Keratinocyte (primary cell): Measurements from ENCODE around the gene CDH13. TPM values are rescaled to one million over a fixed set of nuclear protein-coding genes. Genes with fewer than 3 reads are reported as not detected.

ENCODE experiments used
- DNase-seq: peaks from one replicate; pipeline ENCODE4 v3.0.0-alpha.2; 2011; ENCODE audit warnings: low read depth, missing footprints, low spot score
- FAIRE-seq: peaks from 2 replicates; lab custom pipeline; 2011; peaks lifted over from hg19 to GRCh38; lab: Jason Lieb, UNC
- H2AFZ ChIP-seq: 2 replicates; pipeline ENCODE4 v1.6.0; 2012; ENCODE audit warnings: low read length, control low read depth, inconsistent platforms; ENCODE audit not compliant: control insufficient read depth
- H3K27ac ChIP-seq: 2 replicates; pipeline ENCODE4 v1.5.1; 2011; ENCODE audit warnings: low read length; ENCODE audit not compliant: control insufficient read depth, insufficient read depth
- H3K27me3 ChIP-seq: 3 replicates; pipeline ENCODE4 v1.6.0; 2011; ENCODE audit warnings: low read length; ENCODE audit not compliant: control insufficient read depth, insufficient read depth; ENCODE audit errors: extremely low read depth
- H3K36me3 ChIP-seq, 2 experiments: 2 replicates in 1 of 2; 3 replicates in 1 of 2; pipeline ENCODE4 v1.5.1; 2011; ENCODE audit warnings: low read length in 2 of 2, mild to moderate bottlenecking in 1 of 2; ENCODE audit not compliant: control insufficient read depth in 2 of 2, insufficient read depth in 2 of 2; ENCODE audit errors: extremely low read depth in 1 of 2
- H3K4me1 ChIP-seq: 3 replicates; pipeline ENCODE4 v1.5.1; 2011; ENCODE audit warnings: low read length; ENCODE audit not compliant: control insufficient read depth, insufficient read depth; ENCODE audit errors: extremely low read depth
- H3K4me2 ChIP-seq: 3 replicates; pipeline ENCODE4 v1.6.0; 2011; ENCODE audit warnings: low read depth, low read length; ENCODE audit not compliant: control insufficient read depth, insufficient read depth; ENCODE audit errors: extremely low read depth
- H3K4me3 ChIP-seq, 3 experiments: fragments of 200-600 bp in 1 of 3; sonication (generic) in 1 of 3; 2 replicates in 2 of 3; 3 replicates in 1 of 3; pipeline ENCODE4 v1.5.1; 2011 to 2016; ENCODE audit warnings: low read length in 3 of 3, mild to moderate bottlenecking in 3 of 3, control low read depth in 2 of 3, inconsistent platforms in 1 of 3, low read depth in 1 of 3, mixed read lengths in 1 of 3, mixed run types in 1 of 3, moderate library complexity in 1 of 3; ENCODE audit not compliant: control insufficient read depth in 2 of 3, insufficient read depth in 2 of 3; ENCODE audit errors: extremely low read depth in 1 of 3
- H3K79me2 ChIP-seq: 2 replicates; pipeline ENCODE4 v1.6.0; 2012; ENCODE audit warnings: low read length; ENCODE audit not compliant: control insufficient read depth, insufficient read depth
- H3K9ac ChIP-seq: 3 replicates; pipeline ENCODE4 v1.6.0; 2011; ENCODE audit warnings: low read length; ENCODE audit not compliant: control insufficient read depth, insufficient read depth; ENCODE audit errors: extremely low read depth
- H3K9me1 ChIP-seq: 3 replicates; pipeline ENCODE4 v1.6.0; 2011; ENCODE audit warnings: low read length; ENCODE audit not compliant: control insufficient read depth, insufficient read depth; ENCODE audit errors: extremely low read depth
- H3K9me3 ChIP-seq: 2 replicates; pipeline ENCODE4 v1.5.1; 2012; ENCODE audit warnings: low read depth, low read length; ENCODE audit not compliant: control insufficient read depth
- H4K20me1 ChIP-seq: 3 replicates; pipeline ENCODE4 v1.6.0; 2011; ENCODE audit warnings: low read length; ENCODE audit not compliant: control insufficient read depth, insufficient read depth; ENCODE audit errors: extremely low read depth
- EZH2 ChIP-seq: IDR thresholded peaks from one replicate; pipeline ENCODE4 v1.6.1; 2012; ENCODE audit warnings: inconsistent platforms, mild to moderate bottlenecking, low read length, moderate library complexity
- dilution Hi-C: fragments of 300-500 bp; cut with MboI; formaldehyde crosslinking; loops from one replicate; pipeline ENCODE4 v1.7.0; 2020; ENCODE audit warnings: low sequenced_read_pairs; ENCODE audit not compliant: extremely low pct_ligation_motif_present
- polyA plus RNA-seq, 5 experiments: library from polyadenylated mRNA; depleted of rRNA in 3 of 5; stranded (reverse) in 3 of 5; stranded (forward) in 1 of 5; unstranded in 1 of 5; fragments of >200 nt; gene quantifications; 1 replicate in 1 of 5; 2 replicates in 3 of 5; 3 replicates in 1 of 5; pipeline versions ENCODE4 v1.2.1 to v1.2.3, GENCODE V29; 2011 to 2012; ENCODE audit warnings: missing spikeins in 2 of 5, low read depth in 1 of 5, low replicate concordance in 1 of 5
- TF ChIP-seq, protein P1 (sequence below), 3 experiments: IDR thresholded peaks in 1 of 3; conservative IDR thresholded peaks in 1 of 3; optimal IDR thresholded peaks in 1 of 3; 2 replicates in 2 of 3; 3 replicates in 1 of 3; pipeline versions ENCODE3 to v1.5.1; 2011; ENCODE audit warnings: low read length in 3 of 3, mild to moderate bottlenecking in 3 of 3, moderate library complexity in 2 of 3, control low read depth in 1 of 3, inconsistent platforms in 1 of 3; ENCODE audit not compliant: insufficient read depth in 2 of 3; ENCODE audit errors: extremely low read depth in 1 of 3

CDH13 gene
- polyA plus RNA-seq, 1 donor (not counting 4 experiments of a cell fraction or from before 2014, with no cell fraction given): 111 TPM

DNA sequence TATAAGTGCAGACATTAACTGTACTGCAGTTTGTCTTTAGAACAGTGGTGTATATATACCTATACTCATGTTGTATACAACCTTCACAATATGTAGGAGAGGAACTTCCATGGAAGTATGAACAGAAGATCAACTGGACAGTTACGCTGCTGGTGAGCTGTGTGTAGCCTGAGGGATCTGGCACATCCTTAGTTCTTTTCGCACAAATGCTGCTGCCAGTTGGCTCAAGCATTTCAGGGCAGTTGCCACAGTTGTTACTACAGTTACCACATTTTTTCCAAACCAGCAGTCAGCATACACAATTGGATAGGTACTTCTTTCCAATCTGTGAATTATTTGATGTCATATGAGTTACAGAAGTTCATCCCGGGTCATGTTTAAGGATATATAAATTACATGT is 641.4 kb downstream of the CDH13 start:
- H3K36me3 ChIP-seq: peaks cover 0 to 1% of the 10 kb centered on the region in 2 experiments
- DNase-seq: no peak
- dilution Hi-C loops: no loop called here
- no peaks in the 10 kb centered on the region for H3K4me1 ChIP-seq
- H3K9ac ChIP-seq: no peak overlapping the region
- peak; percentile 17 for FAIRE-seq
- no peak for TF ChIP-seq EZH2
- TF ChIP-seq, protein P1, sequence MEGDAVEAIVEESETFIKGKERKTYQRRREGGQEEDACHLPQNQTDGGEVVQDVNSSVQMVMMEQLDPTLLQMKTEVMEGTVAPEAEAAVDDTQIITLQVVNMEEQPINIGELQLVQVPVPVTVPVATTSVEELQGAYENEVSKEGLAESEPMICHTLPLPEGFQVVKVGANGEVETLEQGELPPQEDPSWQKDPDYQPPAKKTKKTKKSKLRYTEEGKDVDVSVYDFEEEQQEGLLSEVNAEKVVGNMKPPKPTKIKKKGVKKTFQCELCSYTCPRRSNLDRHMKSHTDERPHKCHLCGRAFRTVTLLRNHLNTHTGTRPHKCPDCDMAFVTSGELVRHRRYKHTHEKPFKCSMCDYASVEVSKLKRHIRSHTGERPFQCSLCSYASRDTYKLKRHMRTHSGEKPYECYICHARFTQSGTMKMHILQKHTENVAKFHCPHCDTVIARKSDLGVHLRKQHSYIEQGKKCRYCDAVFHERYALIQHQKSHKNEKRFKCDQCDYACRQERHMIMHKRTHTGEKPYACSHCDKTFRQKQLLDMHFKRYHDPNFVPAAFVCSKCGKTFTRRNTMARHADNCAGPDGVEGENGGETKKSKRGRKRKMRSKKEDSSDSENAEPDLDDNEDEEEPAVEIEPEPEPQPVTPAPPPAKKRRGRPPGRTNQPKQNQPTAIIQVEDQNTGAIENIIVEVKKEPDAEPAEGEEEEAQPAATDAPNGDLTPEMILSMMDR (optimal IDR thresholded peaks at IDR 0.05 in 1 of 3, IDR thresholded peaks at IDR 0.05 in 1 of 3, conservative IDR thresholded peaks at IDR 0.05 in 1 of 3; ENCODE audit: extremely low read depth in 1 of 3, insufficient read depth in 2 of 3, low read length in 3 of 3): no peak
- H3K4me2 ChIP-seq: no peak overlapping the region
- H3K27me3 ChIP-seq: no peaks in the 10 kb centered on the region
- no peaks in the 10 kb centered on the region for H3K79me2 ChIP-seq
- H3K27ac ChIP-seq: no peak overlapping the region
- H3K9me1 ChIP-seq: no peaks in the 10 kb centered on the region
- no peak overlapping the region for H3K4me3 ChIP-seq
- H2AFZ ChIP-seq: no peak overlapping the region
- no peaks in the 10 kb centered on the region for H3K9me3 ChIP-seq
- no peaks in the 10 kb centered on the region for H4K20me1 ChIP-seq

- dilution Hi-C loops: no loop called here
- H3K9me3 ChIP-seq: no peaks in the 10 kb centered on the region
- no peaks in the 10 kb centered on the region for H3K27me3 ChIP-seq
- no peak overlapping the region for H3K27ac ChIP-seq
- H3K9me1 ChIP-seq: no peaks in the 10 kb centered on the region
- H3K36me3 ChIP-seq: peaks cover 0 to 3% of the 10 kb centered on the region in 2 experiments
- H4K20me1 ChIP-seq: no peaks in the 10 kb centered on the region
- no peak for DNase-seq
- H3K4me3 ChIP-seq: no peak overlapping the region
- TF ChIP-seq, protein P1 (optimal IDR thresholded peaks at IDR 0.05 in 1 of 3, IDR thresholded peaks at IDR 0.05 in 1 of 3, conservative IDR thresholded peaks at IDR 0.05 in 1 of 3; ENCODE audit: extremely low read depth in 1 of 3, insufficient read depth in 2 of 3, low read length in 3 of 3): no peak
- TF ChIP-seq EZH2: no peak
- H3K4me2 ChIP-seq: no peak overlapping the region
- FAIRE-seq: no peak
- H2AFZ ChIP-seq: no peak overlapping the region
- no peaks in the 10 kb centered on the region for H3K4me1 ChIP-seq
- no peak overlapping the region for H3K9ac ChIP-seq
- H3K79me2 ChIP-seq: no peaks in the 10 kb centered on the region
Observed at GRCh38 chr16:83269048-83269447, 642.3 kb downstream of the CDH13 start.
